GM23338 (cell line): ENCODE measurements around the gene NFIA. TPM values are rescaled to one million over a fixed set of nuclear protein-coding genes. Genes with fewer than 3 reads are reported as not detected.

ENCODE experiments used
- ATAC-seq: fragments of 200-7000 bp; cut with Tn5 transposase; 3 replicates; pipeline ENCODE4 v1.9.1; 2020
- DNase-seq: peaks from one replicate; pipeline ENCODE4 v3.0.0-alpha.2; 2015; ENCODE audit warnings: low spot score
- H2AFZ ChIP-seq: fragments of 200-600 bp; sonication (generic); 2 replicates; pipeline ENCODE4 v1.8.0; 2016; ENCODE audit warnings: antibody characterized with exemption, mild to moderate bottlenecking, moderate library complexity
- H3F3A ChIP-seq: fragments of 200-600 bp; sonication (generic); replicated peaks from 2 replicates; pipeline ENCODE4 v1.8.0; 2017; ENCODE audit warnings: antibody characterized with exemption, mixed run types, low read depth
- H3K27ac ChIP-seq: fragments of 200-600 bp; sonication (generic); 2 replicates; pipeline ENCODE4 v1.6.1; 2016; ENCODE audit warnings: low read depth
- H3K27me3 ChIP-seq: fragments of 200-600 bp; sonication (generic); 2 replicates; pipeline ENCODE4 v1.8.0; 2016; ENCODE audit warnings: mild to moderate bottlenecking, mixed run types, moderate library complexity; ENCODE audit not compliant: insufficient read depth
- H3K36me3 ChIP-seq: fragments of 200-600 bp; sonication (generic); 2 replicates; pipeline ENCODE4 v1.8.0; 2016; ENCODE audit warnings: mild to moderate bottlenecking; ENCODE audit not compliant: insufficient read depth
- H3K4me1 ChIP-seq: fragments of 200-600 bp; sonication (generic); 2 replicates; pipeline ENCODE4 v1.8.0; 2016; ENCODE audit warnings: mild to moderate bottlenecking, moderate library complexity; ENCODE audit not compliant: insufficient read depth
- H3K4me2 ChIP-seq: fragments of 200-600 bp; sonication (generic); 2 replicates; pipeline ENCODE4 v1.7.1; 2017; ENCODE audit warnings: mixed run types
- H3K4me3 ChIP-seq: fragments of 200-600 bp; sonication (generic); 2 replicates; pipeline ENCODE4 v1.6.1; 2016; ENCODE audit warnings: mixed run types
- H3K79me2 ChIP-seq: fragments of 200-600 bp; sonication (generic); replicated peaks from 2 replicates; pipeline ENCODE4 v1.8.0; 2017; ENCODE audit warnings: mild to moderate bottlenecking; ENCODE audit not compliant: insufficient read depth
- H3K9me2 ChIP-seq: fragments of 200-600 bp; sonication (generic); 2 replicates; pipeline ENCODE4 v1.8.0; 2017; ENCODE audit not compliant: insufficient read depth
- H4K20me1 ChIP-seq: fragments of 200-600 bp; sonication (generic); replicated peaks from 2 replicates; pipeline ENCODE4 v1.8.0; 2017; ENCODE audit warnings: mild to moderate bottlenecking; ENCODE audit not compliant: insufficient read depth
- H3K27ac Mint-ChIP-seq: 2 replicates; pipeline ENCODE4 v1.8.0; 2020; ENCODE audit warnings: inconsistent platforms, mild to moderate bottlenecking, moderate library complexity, mixed read lengths
- H3K27me3 Mint-ChIP-seq: 3 replicates; pipeline ENCODE4 v1.8.0; 2022; ENCODE audit warnings: low read depth, mild to moderate bottlenecking, moderate library complexity, mixed read lengths, inconsistent platforms; ENCODE audit not compliant: insufficient read depth, poor library complexity
- H3K36me3 Mint-ChIP-seq: 3 replicates; pipeline ENCODE4 v1.8.0; 2021; ENCODE audit warnings: low read depth, mild to moderate bottlenecking, inconsistent platforms, moderate library complexity, mixed read lengths
- H3K4me1 Mint-ChIP-seq: 3 replicates; pipeline ENCODE4 v1.8.0; 2020; ENCODE audit warnings: mild to moderate bottlenecking, inconsistent platforms, mixed read lengths
- H3K4me3 Mint-ChIP-seq: 3 replicates; pipeline ENCODE4 v1.8.0; 2021; ENCODE audit warnings: moderate library complexity, mild to moderate bottlenecking, inconsistent platforms, mixed read lengths
- H3K9me3 Mint-ChIP-seq: 3 replicates; pipeline ENCODE4 v1.8.0; 2020; ENCODE audit warnings: moderate library complexity, mild to moderate bottlenecking, inconsistent platforms, mixed read lengths
- ZNF331 ChIP-seq: fragments of 250-450 bp; sonication (Bioruptor Pico); IDR thresholded peaks from 2 replicates; pipeline ENCODE4 v1.5.0; 2020; ENCODE audit warnings: low read depth, mild to moderate bottlenecking, moderate library complexity
- polyA plus RNA-seq: library from polyadenylated mRNA; unstranded; fragments of >200 nt; fragmentation: Nextera tagmentation; extraction: Ambion mirVana; gene quantifications from 2 replicates; pipeline ENCODE4 v1.2.1, GENCODE V29; 2016
- total RNA-seq: library from RNA; depleted of rRNA; stranded (reverse); fragments of >200 nt; shearing (Covaris generic); gene quantifications from 2 replicates; pipeline ENCODE4 v1.2.3, GENCODE V29; 2014
- TF ChIP-seq, protein P1 (sequence below): IDR thresholded peaks from one replicate; pipeline ENCODE4 v1.6.1; 2018; ENCODE audit warnings: antibody characterized with exemption; ENCODE audit not compliant: unreplicated experiment
- TF ChIP-seq, protein P2 (sequence below), 2 experiments: fragments of 200-600 bp in 1 of 2; sonication (generic) in 1 of 2; conservative IDR thresholded peaks; 2 replicates each; pipeline versions ENCODE4 v1.5.1 to v1.6.1; 2016 to 2017; ENCODE audit warnings: antibody characterized with exemption in 2 of 2, low read depth in 2 of 2, mild to moderate bottlenecking in 2 of 2, moderate library complexity in 1 of 2
- TF ChIP-seq, protein P3 (sequence below): IDR thresholded peaks from 2 replicates; pipeline ENCODE4 v1.6.1; 2016; ENCODE audit warnings: antibody characterized with exemption

NFIA gene
- total and polyA plus RNA-seq, 2 experiments from 2014 or later: 0.97 to 2.3 TPM

DNA sequence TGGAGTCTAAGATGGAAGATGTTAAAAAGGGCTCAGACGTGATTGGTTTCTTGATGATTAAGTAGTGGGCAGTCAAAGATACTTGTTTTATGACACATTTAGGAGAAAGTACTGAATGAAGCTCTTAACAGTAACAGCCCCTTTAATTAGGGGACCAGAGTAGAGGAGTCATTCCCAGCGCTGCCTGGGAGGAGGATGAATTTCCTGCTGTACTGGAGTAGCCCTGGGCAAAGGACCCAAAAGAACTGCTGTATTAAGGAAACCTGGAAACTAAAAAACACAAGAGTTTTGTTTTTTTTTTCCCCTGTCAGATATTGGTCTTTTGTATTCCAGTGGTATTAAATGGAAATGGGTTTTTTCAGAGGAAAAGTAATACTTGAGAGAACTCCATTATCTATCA lies 126.5 kb downstream of the NFIA start (continued):
- TF ChIP-seq, protein P1, sequence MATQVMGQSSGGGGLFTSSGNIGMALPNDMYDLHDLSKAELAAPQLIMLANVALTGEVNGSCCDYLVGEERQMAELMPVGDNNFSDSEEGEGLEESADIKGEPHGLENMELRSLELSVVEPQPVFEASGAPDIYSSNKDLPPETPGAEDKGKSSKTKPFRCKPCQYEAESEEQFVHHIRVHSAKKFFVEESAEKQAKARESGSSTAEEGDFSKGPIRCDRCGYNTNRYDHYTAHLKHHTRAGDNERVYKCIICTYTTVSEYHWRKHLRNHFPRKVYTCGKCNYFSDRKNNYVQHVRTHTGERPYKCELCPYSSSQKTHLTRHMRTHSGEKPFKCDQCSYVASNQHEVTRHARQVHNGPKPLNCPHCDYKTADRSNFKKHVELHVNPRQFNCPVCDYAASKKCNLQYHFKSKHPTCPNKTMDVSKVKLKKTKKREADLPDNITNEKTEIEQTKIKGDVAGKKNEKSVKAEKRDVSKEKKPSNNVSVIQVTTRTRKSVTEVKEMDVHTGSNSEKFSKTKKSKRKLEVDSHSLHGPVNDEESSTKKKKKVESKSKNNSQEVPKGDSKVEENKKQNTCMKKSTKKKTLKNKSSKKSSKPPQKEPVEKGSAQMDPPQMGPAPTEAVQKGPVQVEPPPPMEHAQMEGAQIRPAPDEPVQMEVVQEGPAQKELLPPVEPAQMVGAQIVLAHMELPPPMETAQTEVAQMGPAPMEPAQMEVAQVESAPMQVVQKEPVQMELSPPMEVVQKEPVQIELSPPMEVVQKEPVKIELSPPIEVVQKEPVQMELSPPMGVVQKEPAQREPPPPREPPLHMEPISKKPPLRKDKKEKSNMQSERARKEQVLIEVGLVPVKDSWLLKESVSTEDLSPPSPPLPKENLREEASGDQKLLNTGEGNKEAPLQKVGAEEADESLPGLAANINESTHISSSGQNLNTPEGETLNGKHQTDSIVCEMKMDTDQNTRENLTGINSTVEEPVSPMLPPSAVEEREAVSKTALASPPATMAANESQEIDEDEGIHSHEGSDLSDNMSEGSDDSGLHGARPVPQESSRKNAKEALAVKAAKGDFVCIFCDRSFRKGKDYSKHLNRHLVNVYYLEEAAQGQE: no peak
- TF ChIP-seq, protein P2, sequence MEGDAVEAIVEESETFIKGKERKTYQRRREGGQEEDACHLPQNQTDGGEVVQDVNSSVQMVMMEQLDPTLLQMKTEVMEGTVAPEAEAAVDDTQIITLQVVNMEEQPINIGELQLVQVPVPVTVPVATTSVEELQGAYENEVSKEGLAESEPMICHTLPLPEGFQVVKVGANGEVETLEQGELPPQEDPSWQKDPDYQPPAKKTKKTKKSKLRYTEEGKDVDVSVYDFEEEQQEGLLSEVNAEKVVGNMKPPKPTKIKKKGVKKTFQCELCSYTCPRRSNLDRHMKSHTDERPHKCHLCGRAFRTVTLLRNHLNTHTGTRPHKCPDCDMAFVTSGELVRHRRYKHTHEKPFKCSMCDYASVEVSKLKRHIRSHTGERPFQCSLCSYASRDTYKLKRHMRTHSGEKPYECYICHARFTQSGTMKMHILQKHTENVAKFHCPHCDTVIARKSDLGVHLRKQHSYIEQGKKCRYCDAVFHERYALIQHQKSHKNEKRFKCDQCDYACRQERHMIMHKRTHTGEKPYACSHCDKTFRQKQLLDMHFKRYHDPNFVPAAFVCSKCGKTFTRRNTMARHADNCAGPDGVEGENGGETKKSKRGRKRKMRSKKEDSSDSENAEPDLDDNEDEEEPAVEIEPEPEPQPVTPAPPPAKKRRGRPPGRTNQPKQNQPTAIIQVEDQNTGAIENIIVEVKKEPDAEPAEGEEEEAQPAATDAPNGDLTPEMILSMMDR (conservative IDR thresholded peaks at IDR 0.05; ENCODE audit: low read depth in 2 of 2): no peak
- no peak for TF ChIP-seq ZNF331 (CRISPR knock-in tag)

DNA sequence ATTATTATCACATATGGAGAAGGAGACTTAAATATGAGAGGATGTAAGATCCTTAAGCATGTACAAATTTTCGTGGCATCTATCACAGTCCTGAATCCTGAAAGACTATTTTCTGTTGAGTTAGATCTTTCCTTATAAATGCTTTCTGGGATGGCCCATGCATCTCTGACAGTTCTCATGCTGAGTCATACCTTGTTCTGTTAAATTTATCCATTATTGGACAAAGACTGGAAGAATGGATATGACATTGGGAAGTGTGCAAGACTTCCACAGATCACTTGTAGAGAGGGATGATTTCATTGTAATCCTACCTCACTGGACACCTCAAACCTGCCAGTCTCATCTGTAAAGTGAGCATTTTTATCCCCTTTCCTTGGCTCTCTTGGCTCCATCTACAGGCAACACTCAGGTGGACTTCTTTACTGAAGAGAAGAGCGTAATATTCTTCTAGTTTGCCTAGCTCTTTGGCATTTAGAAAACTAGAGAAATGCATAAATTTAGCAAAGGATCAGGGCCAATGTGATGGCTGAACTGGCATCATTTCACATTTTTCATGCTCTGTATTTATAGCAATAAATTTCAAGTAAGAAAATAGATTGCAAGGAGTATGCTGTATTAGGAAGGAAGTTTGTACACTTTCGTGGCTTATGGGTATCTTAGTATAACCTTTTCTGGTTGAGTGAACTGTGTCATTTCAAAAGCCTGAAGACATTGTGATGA lies 128.2 kb downstream of the NFIA start:
- H3K9me2 ChIP-seq: no peaks in the 10 kb centered on the region
- H3K27ac ChIP-seq: no peak overlapping the region
- TF ChIP-seq, protein P3, sequence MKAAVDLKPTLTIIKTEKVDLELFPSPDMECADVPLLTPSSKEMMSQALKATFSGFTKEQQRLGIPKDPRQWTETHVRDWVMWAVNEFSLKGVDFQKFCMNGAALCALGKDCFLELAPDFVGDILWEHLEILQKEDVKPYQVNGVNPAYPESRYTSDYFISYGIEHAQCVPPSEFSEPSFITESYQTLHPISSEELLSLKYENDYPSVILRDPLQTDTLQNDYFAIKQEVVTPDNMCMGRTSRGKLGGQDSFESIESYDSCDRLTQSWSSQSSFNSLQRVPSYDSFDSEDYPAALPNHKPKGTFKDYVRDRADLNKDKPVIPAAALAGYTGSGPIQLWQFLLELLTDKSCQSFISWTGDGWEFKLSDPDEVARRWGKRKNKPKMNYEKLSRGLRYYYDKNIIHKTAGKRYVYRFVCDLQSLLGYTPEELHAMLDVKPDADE: no peak
- TF ChIP-seq, protein P2 (conservative IDR thresholded peaks at IDR 0.05; ENCODE audit: low read depth in 2 of 2): peak; percentile 34 to 51; a peak in 3 of 4 replicates
- H3K4me3 ChIP-seq: no peak overlapping the region
- Mint-ChIP-seq H3K27ac (no peak overlapping the region), H3K4me3 (no peak overlapping the region), H3K9me3 (no peaks in the 10 kb centered on the region; the same call in 2 of the 3 replicates), H3K36me3 (no peaks in the 10 kb centered on the region), H3K4me1 (peaks cover 5% of the 10 kb centered on the region; the same call in 2 of the 3 replicates), H3K27me3 (no peaks in the 10 kb centered on the region)
- no peaks in the 10 kb centered on the region for H3K36me3 ChIP-seq
- H3K27me3 ChIP-seq: no peaks in the 10 kb centered on the region
- H3K4me2 ChIP-seq: no peak overlapping the region
- H4K20me1 ChIP-seq: no peaks in the 10 kb centered on the region
- H3K79me2 ChIP-seq: no peaks in the 10 kb centered on the region
- ATAC-seq: peak; percentile 29; the same call in 1 of the 3 replicates
- 0 out of 2 replicates have a peak, but pooled peaks cover 7% of the 10 kb centered on the region for H3K4me1 ChIP-seq
- no peak overlapping the region for H2AFZ ChIP-seq
- DNase-seq: no peak
- H3F3A ChIP-seq: no peaks in the 10 kb centered on the region
